HG03439 (cell line): Measurements from ENCODE around the gene FAXC.
"Not testable (repeated sequence)": the region's sequence is repeated elsewhere in the genome, so short reads cannot be mapped to it uniquely, and the experiment has no call there.

Experiments
- ATAC-seq: cut with Tn5 transposase; IDR thresholded peaks from one replicate; pipeline ENCODE4 v1.9.1; 2021; ENCODE audit warnings: mild to moderate bottlenecking, moderate library complexity; ENCODE audit not compliant: unreplicated experiment

Gene FAXC

DNA sequence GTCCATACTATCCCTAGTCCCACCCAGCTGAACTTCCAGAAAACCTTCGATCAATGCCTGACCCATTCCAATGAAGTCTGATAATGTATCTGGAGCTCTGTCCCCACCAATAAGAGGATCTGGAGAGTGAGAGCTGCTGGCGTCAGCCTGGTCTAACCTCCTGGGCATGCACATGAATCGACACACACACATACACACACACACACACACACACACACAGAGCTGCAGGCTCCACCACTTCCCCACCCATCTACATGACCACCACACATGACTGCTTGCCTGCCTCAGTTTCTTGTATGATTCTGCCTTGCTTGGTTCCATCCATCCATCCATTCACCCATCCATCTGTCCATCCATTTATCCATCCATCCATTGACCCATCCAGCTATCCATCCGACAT lies 60.8 kb downstream of the FAXC start:
- no peak for ATAC-seq

DNA sequence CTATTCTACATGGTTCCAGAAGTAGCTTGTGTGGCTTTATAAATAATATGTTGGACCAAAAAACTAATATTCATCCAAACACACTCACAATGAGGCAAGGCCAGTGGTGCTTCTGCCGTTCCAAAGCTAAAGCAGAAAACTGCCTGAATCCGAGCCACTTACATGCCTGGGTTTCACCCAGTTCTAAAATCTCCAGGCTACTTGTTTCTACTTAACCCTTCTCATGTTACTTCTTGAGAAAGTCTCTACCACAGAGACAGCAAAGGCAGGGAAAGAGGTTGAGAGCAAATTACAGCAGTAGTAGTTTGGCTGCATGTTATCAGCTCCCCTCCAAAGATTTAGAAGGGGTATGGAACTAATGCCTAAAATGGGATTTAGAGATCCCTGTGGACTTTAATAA lies 62.0 kb downstream of the FAXC start:
- no peak for ATAC-seq

DNA sequence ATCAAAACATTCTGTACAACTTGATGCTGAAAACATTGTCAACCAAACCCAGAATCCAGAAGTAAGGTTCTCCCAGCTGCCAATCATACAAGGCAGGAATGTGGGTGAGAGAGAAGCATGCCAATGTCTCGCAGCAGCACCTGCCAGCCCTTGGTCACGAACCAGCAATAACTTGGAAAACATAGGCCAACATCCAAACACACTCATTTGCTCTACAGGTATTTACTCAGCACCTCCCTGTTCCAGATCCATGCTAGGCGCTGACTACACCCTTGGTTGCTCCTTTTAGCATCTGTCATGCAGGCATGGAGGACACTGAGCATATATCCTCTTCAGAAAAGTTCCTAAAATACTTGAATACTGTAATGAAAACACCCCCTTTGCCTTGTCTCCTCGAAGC lies 63.6 kb downstream of the FAXC start:
- ATAC-seq = no peak

DNA sequence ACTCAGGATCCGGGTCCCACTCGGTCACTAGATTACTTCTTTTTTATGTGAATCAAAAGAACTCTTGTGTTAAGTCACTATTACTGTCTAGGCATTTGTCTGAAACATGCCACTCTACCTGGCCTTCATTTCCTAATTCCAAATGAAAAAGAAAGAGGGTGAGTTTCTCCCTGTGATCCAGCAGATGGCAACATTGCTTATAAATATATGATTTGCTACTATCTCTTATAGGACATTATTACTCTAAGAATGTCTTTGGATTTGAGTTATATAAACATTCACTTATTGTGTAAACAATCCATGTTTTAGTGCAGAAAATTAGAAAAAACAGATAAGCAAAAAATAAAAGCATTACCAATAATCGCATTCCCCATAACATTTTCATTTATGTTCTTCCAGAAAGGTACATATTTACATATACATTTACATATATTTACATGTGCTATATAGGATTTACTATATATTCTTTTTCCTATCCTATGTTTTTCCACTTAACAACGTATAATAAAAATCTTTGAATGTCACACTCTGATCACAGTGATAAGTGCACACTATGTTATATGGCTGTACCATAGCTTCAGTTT lies 66.9 kb downstream of the FAXC start:
- ATAC-seq = no peak

DNA sequence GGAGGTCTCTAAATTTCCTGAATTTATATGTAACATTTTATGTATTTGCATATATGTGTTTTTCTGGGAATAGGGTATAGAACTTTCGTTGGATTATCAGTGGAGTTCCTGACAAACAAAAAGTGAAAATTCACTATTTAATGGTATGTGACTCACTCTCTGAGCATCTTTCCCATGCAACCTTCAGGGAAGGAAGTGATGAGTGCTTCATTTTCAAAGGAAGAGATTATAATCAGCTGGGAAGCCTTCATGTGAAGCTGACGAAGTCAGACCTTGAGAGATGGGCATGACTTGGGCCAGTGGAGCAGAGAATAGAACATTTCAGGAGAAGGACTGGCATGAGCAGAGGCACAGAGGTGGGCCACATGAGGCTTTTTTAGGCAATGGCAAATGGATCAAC lies 72.7 kb downstream of the FAXC start:
- ATAC-seq = no peak

DNA sequence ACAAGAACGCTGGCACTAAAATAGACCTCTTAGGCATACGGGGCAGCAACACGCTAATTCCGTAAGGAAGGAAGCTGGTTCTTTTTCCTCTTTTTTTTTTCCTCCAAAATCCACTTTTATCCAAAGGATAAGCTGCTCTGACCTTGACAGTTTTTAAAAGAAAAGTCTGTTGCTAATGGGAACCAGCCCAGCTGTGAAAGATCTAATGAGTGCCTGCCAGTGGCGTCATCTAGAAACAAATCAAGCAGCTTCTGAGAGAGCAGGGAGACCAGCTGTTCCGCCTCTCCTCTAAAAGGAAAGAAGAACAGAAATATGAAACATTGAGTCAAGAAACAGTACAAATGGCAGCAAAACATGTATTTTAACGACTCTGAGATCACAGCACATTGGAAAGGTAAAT lies 78.6 kb downstream of the FAXC start:
- no peak for ATAC-seq

DNA sequence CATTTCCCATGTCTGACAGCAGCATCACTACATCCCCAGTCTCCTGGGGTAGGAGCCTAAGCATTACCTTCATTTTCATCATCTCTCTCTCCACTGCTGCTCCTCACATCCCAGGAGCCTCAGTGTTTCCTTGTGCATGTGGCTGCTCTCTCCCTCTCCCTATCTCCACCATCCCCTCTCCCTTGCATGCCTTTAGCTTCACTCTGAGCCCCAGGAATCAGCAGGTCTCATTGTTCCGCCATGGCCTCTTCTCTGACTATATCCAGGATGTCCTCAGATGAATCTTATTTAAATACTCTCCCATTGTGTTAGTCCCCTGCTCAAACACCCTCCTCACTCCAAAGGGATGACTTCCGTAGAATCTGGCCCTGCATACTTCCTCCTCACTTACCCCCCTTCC lies 79.4 kb downstream of the FAXC start:
- no peak for ATAC-seq

DNA sequence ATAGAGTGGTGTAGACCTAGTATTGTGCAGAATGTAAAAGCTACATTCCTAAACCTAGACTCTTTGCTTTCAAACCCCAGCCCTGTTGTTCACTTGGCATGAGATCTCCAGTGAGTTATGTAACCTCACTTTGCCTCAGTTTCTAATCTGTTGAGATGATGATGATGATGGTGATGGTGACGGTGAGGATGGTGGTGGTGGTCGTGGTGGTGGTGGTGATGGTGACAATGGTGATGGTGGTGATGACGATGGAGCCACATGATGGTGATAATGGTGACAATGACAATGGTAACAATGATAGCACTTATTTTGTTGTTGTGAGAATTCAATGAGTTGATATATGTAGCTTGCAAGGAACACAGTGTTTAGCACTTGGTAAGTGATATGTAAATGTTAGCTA lies 80.3 kb downstream of the FAXC start:
- no peak for ATAC-seq

DNA sequence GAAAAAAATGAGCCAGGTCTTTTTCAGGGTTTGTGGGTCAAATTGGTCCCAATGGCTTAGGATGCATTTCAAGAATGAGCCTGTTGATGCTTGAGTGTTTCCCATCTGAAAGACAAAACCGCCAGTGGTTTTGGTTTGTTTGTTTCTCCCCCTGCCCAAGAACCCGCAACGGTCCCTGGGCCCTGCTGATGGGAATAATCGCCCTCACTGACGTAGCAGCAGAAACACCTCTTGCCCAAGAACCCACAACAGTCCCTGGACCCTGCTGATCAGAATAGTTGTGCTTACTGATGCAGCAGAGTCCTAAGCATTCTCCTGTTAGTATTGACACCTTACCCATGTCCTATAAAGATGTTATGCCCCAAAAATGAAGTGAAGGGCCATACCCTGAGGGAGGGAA lies 82.5 kb downstream of the FAXC start:
- ATAC-seq = not testable (repeated sequence)

DNA sequence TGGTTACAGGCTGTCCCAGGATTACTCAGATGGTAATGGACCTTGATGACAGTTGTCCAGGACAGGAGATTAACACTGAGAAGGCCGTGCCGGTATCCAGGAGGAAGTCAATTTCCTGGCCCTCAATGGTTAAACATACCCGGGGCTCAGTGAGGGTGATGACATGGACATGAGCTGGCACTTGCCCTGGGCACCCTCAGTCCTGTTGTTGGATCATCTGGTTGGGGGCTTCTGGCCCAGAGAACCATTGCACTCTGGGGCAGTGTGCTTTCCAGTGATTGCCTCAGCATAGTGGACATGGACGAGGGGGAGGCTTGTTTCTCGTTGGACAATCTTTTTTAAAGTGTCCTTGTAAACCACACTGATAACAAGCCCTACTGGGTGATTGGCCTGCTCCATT lies 84.0 kb downstream of the FAXC start:
- not testable (repeated sequence) for ATAC-seq

DNA sequence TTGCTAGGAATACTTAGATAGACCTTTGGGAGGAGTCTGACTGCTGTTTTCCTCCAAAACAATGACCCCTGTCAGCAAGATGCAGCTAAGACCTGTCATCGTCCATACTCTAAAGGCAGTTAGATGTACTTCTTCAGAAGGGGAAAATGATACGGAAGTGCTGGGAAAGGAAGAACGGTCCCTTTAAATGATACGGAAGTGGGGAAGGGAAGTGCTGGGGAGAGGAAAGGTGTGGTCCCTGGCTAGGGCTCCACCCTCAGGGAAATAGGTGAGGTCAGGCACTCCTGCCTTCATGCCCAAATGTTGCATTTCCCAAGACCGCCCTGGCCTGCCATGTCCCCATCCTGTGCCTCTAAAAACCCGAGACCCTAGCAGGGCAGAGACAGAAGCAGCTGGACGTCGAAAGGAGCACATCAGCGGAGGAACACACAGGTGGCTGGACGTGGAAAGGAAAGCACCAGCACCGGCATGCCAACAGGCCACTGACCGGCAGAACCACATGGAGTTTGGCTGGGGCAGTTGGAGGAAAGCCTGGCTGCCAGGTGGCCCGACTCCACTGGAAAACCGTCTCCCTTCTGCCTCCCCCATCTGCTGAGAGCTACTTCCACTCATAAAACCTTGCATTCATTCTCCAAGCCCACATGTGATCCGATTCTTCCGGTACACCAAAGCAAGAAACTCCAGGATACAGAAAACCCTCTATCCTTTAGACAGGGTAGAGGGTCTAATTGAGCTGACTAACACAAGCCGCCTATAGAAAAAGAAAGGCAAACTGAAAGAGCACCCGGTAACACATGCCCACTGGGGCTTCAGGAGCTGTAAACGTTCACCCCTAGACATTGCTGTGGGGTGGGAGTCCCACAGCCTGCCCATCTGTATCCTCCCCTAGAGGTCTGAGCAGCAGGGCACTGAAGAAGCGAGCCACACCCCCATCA lies 94.6 kb downstream of the FAXC start:
- no peak for ATAC-seq

DNA sequence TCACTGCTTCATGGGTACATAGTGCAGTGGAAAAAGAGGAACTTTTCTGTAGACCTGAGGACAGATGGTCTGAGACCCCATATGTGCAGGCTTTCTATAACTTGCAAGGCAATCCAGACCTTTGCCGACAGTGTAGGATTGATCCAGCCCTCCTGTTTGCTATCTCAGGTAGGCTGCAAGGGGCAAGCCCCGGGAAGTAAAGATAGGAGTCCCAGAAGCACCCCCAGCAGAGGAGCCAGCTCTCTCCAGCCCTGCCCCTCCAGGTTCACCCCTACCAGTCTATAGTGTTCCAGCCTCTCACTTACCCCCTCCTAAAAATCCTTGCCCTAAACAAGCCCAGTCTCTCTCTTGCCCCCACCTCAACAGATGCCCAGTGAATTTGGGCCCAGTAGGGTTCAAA lies 96.2 kb downstream of the FAXC start:
- ATAC-seq = no peak

DNA sequence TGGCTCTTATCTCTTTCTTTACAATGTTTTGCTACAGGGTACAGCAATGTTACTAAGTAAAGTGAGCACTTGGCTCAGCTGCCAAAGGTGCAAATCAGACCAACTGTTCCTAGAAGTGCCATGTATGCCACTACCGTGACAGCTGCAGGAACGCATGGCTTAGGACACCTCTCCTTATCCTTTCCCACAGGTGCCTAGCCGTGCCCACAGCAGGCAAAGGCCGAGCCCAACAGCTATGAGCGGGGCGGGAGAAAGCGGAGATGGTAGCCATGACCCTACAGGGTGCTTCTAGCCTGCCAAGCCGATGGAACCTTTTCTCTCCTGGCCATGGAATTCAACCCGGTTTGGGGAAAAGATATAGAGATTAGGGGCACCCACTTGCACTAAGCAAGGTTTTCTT lies 97.1 kb downstream of the FAXC start:
- no peak for ATAC-seq

DNA sequence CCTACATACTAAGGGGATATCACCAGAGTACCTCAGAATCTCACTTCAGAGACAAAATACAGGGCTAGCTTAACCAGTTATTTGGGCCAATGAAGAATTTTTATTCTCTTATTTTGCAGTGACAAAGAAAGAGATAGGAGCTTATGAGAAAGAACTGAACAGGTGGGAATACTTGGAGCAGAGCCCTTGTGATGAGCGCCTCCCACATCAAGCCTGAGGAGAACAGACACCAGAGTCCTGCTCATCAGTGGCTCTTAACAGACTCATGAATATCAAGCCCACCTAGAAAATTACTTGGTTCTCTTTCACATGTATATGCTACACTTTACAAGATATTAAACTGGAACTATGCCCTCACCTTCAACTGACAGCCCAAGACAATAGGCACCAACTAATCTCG lies 99.0 kb downstream of the FAXC start:
- no peak for ATAC-seq

DNA sequence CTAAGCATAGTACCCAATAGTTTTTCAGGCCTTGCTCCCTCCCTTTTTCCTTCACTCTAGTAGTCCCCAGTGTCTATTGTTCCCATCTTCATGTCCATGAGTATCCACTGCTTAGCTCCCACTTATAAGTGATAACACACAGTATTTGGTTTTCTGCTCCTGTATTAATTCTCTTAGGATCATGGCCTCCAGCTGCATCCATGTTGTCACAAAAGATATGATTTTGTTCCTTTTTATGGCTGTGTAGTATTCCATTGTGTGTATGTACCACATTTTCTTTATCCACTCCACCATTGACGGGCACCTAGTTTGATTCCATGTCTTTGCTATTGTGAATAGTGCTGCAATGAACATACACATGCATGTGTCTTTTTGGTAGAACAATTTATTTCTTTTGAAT lies 102.9 kb downstream of the FAXC start:
- no peak for ATAC-seq

DNA sequence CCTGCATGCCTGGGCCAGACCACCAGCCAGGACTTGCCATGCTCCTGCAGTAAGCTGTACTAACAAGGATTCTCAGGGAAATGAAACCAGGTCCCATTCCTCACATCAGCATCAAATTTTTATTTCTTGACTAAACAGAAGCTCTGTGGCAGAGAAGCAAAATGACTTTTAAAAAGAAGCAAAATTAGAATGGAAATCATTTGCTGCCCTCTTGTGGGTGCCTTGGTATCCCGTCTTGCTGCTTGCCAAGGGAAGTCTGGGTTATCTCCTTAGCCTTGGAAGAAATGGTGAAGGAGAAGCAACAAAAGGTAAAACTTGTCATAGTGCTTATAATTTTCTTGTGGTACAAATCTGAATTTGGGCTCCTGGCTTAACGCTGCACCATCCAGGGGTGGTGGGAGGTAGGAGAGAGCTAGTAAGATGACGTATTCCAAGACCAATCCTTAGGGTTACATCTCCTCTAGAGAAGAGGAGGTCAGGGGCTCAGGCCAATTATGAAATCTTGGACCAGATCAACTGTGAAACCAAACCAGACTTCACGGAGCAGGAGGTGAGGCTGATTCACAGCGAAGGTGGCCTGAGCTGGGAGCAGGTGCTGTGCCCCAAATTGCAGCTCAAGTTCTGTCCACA lies 107.5 kb downstream of the FAXC start:
- ATAC-seq = no peak

DNA sequence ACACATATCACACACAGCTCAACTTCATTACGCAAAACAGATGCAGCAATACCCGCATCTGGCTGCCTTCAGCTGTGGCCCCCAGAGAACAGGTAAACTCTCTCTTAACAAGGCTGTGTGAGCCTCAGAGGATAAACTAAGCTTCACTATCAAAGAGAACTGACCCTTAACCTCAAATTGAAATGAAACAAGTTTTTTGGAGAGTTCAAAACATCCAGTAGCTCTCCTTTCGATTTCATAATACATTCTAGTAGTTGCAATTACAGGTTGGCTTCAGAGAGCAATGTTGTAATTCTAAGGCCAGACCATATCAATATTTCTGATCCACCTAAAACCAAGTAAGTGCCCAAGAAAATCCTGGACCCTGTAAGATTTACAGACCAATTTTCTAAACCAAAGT lies 113.5 kb downstream of the FAXC start:
- ATAC-seq = no peak

DNA sequence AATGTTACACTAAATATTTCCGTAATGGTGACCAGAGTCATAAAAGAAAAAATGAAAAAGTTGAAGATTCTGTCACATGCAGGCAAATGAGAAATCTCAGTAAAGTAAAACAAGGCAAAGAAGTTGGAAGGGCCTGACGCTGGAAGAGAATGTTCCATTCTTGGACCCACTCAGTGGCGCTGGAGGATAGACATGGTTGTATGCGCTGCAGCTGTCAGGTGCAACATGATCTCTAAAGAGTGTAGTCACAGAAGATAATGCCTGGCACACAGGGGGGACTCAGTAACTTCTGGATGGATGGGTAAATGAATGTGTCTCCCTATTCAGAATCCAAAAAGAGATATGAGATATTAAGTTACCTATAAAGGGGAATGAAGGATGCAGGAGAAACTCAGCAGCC lies 116.3 kb downstream of the FAXC start:
- no peak for ATAC-seq

DNA sequence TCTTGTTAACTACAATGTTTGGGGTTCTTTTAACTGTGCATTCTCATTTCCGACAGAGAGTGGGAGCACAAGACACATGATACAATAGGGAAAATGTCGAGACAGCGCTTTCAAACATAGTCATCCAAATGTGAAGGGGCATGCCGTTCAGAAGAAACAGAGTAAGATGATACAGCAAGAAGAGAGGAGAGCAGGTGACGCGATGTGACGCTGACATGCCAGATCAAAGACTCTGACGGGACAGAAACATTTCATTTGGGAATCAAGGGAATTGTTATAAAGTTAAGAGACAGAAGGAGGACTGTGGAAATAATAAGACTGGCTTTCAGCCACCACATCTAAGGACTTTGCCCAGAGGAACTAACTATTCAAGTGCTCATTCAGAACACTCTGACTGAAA lies 117.4 kb downstream of the FAXC start:
- no peak for ATAC-seq

DNA sequence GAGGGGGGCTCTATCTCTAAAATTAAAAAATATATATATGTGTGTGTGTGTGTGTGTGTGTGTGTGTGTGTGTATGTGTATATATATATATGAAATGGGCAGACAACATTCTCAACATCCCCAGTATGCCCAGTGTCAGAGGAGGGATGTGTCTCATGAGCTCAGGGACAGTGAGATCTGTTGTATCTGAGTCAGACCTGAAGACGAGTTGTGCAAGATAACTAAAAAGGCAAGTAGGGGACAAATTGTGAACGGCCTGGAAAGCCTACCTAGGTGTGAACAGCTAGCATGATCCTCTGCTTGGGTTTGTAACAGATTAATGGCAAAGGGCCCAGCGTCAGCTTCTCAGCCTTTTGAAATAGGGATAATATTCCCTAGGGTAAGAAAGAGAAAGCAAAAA lies 124.3 kb downstream of the FAXC start:
- ATAC-seq = no peak
